HFF-Myc (cell line): ENCODE data around the gene MBP.

Experiments used
- DNase-seq: peaks from one replicate; pipeline ENCODE4 v3.0.0-alpha.2; 2011; ENCODE audit warnings: low read depth; ENCODE audit errors: extremely low read depth
- H3K4me3 ChIP-seq: replicated peaks from 2 replicates; pipeline ENCODE4 v1.5.1; 2011; ENCODE audit warnings: low read depth, mild to moderate bottlenecking, control low read depth, low read length
- CTCF ChIP-seq: IDR thresholded peaks from 2 replicates; pipeline ENCODE4 v1.5.1; 2012; ENCODE audit warnings: mild to moderate bottlenecking, low read depth, low read length, control low read depth; ENCODE audit errors: missing control alignments

MBP gene

GRCh38 chr18:76997951-76998808 lies 134.4 kb downstream of the MBP start:
- no peak for TF ChIP-seq CTCF

GRCh38 chr18:76996429-76996828 lies 136.2 kb downstream of the MBP start:
- no peak for DNase-seq
- no peak overlapping the region for H3K4me3 ChIP-seq
- TF ChIP-seq CTCF = no peak

More at GRCh38 chr18:76997951-76998808, 134.4 kb downstream of the MBP start:
- H3K4me3 ChIP-seq = no peak overlapping the region
- no peak for DNase-seq

GRCh38 chr18:76995896-76996295 lies 136.7 kb downstream of the MBP start:
- no peak for TF ChIP-seq CTCF
- DNase-seq = no peak
- no peak overlapping the region for H3K4me3 ChIP-seq

- no peak for TF ChIP-seq CTCF
- DNase-seq = no peak
- H3K4me3 ChIP-seq = no peak overlapping the region
Measured at GRCh38 chr18:76994086-76994654, 138.4 kb downstream of the MBP start.

- no peak overlapping the region for H3K4me3 ChIP-seq
- no peak for TF ChIP-seq CTCF
- no peak for DNase-seq
Measured at GRCh38 chr18:76993573-76993972, 139.0 kb downstream of the MBP start.

GRCh38 chr18:76993085-76993382 lies 139.5 kb downstream of the MBP start:
- DNase-seq = no peak
- no peak for TF ChIP-seq CTCF
- no peak overlapping the region for H3K4me3 ChIP-seq
